RWPE2 (cell line): ENCODE results near the gene TCF7L2.

Experiments
- ATAC-seq: fragments of 200-7000 bp; cut with Tn5 transposase; 3 replicates; pipeline ENCODE4 v1.9.1; 2021; ENCODE audit warnings: low read depth
- DNase-seq: peaks from one replicate; pipeline ENCODE4 v3.0.0-alpha.2; 2020; ENCODE audit warnings: low spot score
- H3K27ac ChIP-seq: fragments of 450-650 bp; 2 replicates; pipeline ENCODE4 v1.5.1; 2017; ENCODE audit warnings: mild to moderate bottlenecking; ENCODE audit not compliant: poor library complexity, severe bottlenecking
- H3K27me3 ChIP-seq: fragments of 250-450 bp; sonication (Bioruptor Pico); 2 replicates; pipeline ENCODE4 v1.5.1; 2021; ENCODE audit warnings: mild to moderate bottlenecking, moderate library complexity; ENCODE audit not compliant: insufficient read depth, poor library complexity, severe bottlenecking
- H3K36me3 ChIP-seq: fragments of 250-450 bp; sonication (Bioruptor Pico); 2 replicates; pipeline ENCODE4 v1.5.1; 2020; ENCODE audit warnings: low read depth, mild to moderate bottlenecking, moderate library complexity
- H3K4me1 ChIP-seq: fragments of 250-450 bp; sonication (Bioruptor Pico); 2 replicates; pipeline ENCODE4 v1.5.1; 2021; ENCODE audit warnings: mild to moderate bottlenecking, moderate library complexity; ENCODE audit not compliant: insufficient read depth, poor library complexity, severe bottlenecking
- H3K4me3 ChIP-seq: fragments of 250-450 bp; sonication (Bioruptor Pico); 2 replicates; pipeline ENCODE4 v1.5.1; 2021; ENCODE audit warnings: mild to moderate bottlenecking, moderate library complexity; ENCODE audit not compliant: severe bottlenecking
- H3K9me3 ChIP-seq: fragments of 250-450 bp; sonication (Bioruptor Pico); 2 replicates; pipeline ENCODE4 v1.5.1; 2021; ENCODE audit warnings: mild to moderate bottlenecking, moderate library complexity; ENCODE audit not compliant: severe bottlenecking
- CTCF ChIP-seq: fragments of 450-650 bp; IDR thresholded peaks from one replicate; pipeline ENCODE4 v1.5.1; 2017; ENCODE audit warnings: mild to moderate bottlenecking, moderate library complexity; ENCODE audit not compliant: poor library complexity, severe bottlenecking

TCF7L2 gene

GRCh38 chr10:112945811-112946210 lies 4.2 kb upstream of the TCF7L2 start:
- DNase-seq (no peak), ATAC-seq (no peak)
- Histone ChIP-seq H3K36me3 (no peaks in the 10 kb centered on the region), H3K27me3 (no peaks in the 10 kb centered on the region), H3K27ac (no peak overlapping the region), H3K4me3 (no peak overlapping the region), H3K9me3 (no peaks in the 10 kb centered on the region), H3K4me1 (peaks cover 4% of the 10 kb centered on the region)
- no peak for TF ChIP-seq CTCF

- Histone ChIP-seq H3K4me1 (peaks cover 4% of the 10 kb centered on the region), H3K27me3 (no peaks in the 10 kb centered on the region), H3K27ac (no peak overlapping the region), H3K36me3 (no peaks in the 10 kb centered on the region), H3K4me3 (no peak overlapping the region), H3K9me3 (no peaks in the 10 kb centered on the region)
- no peak for ATAC-seq
- DNase-seq: no peak
- no peak for TF ChIP-seq CTCF
Measured at GRCh38 chr10:112946649-112947048, 3.4 kb upstream of the TCF7L2 start.

- H3K36me3 ChIP-seq: peaks cover 4% of the 10 kb centered on the region
- ATAC-seq (no peak), DNase-seq (no peak)
- TF ChIP-seq CTCF: no peak
- H3K27ac ChIP-seq: no peak overlapping the region
- no peak overlapping the region for H3K4me3 ChIP-seq
- H3K9me3 ChIP-seq: no peaks in the 10 kb centered on the region
- no peaks in the 10 kb centered on the region for H3K27me3 ChIP-seq
- H3K4me1 ChIP-seq: peaks cover 4% of the 10 kb centered on the region
Measured at GRCh38 chr10:112948196-112948595, 1.9 kb upstream of the TCF7L2 start.

- Histone ChIP-seq H3K9me3 (no peaks in the 10 kb centered on the region), H3K27me3 (no peaks in the 10 kb centered on the region), H3K36me3 (peaks cover 15% of the 10 kb centered on the region), H3K4me1 (peaks cover 7% of the 10 kb centered on the region), H3K27ac (peak overlapping the region; percentile 97), H3K4me3 (peak overlapping the region; percentile 26)
- ATAC-seq (peak; percentile 6; the same call in 2 of the 3 replicates), DNase-seq (no peak)
- no peak for TF ChIP-seq CTCF
Measured at GRCh38 chr10:112949143-112949823, 764 bp upstream of the TCF7L2 start.

GRCh38 chr10:112950714-112951358 lies 789 bp downstream of the TCF7L2 start:
- H3K27ac ChIP-seq: peak overlapping the region; percentile 97
- no peak for ATAC-seq
- peak overlapping the region; percentile 55 for H3K4me3 ChIP-seq
- no peaks in the 10 kb centered on the region for H3K9me3 ChIP-seq
- peaks cover 19% of the 10 kb centered on the region for H3K4me1 ChIP-seq
- no peak for DNase-seq
- H3K36me3 ChIP-seq: peaks cover 15% of the 10 kb centered on the region
- H3K27me3 ChIP-seq: no peaks in the 10 kb centered on the region
- no peak for TF ChIP-seq CTCF
